Muscle of leg (tissue), 11 donors: Measurements from ENCODE around the gene SLC35E2B. TPM values are rescaled to one million over a fixed set of nuclear protein-coding genes. Genes with fewer than 3 reads are reported as not detected.
A peak's percentile ranks its signal among the peaks of the same experiment; 100 is the strongest.

ENCODE experiments used
- DNase-seq: peaks from one replicate; pipeline ENCODE4 v3.0.0; 2013
- H3K27ac ChIP-seq: one replicate; pipeline ENCODE4 v1.5.1; 2013; ENCODE audit warnings: mild to moderate bottlenecking, low read length, control low read depth
- H3K27me3 ChIP-seq: one replicate; pipeline ENCODE4 v1.6.1; 2013; ENCODE audit warnings: low read length; ENCODE audit not compliant: control insufficient read depth, insufficient read depth
- H3K36me3 ChIP-seq: one replicate; pipeline ENCODE4 v1.6.1; 2013; ENCODE audit warnings: low read length; ENCODE audit not compliant: control insufficient read depth, insufficient read depth
- H3K4me1 ChIP-seq: one replicate; pipeline ENCODE4 v1.6.1; 2013; ENCODE audit warnings: low read length; ENCODE audit not compliant: control insufficient read depth, insufficient read depth
- H3K4me3 ChIP-seq: one replicate; pipeline ENCODE4 v1.5.1; 2013; ENCODE audit warnings: low read length, control low read depth
- H3K9me3 ChIP-seq: replicated peaks from 2 replicates; pipeline ENCODE4 v1.6.1; 2013; ENCODE audit warnings: low read depth, low read length; ENCODE audit not compliant: control insufficient read depth
- WGBS: methylation state at CpG from one replicate; pipeline ENCODE4 v1.1.5; 2013; ENCODE audit warnings: missing lambda C conversion rate; ENCODE audit not compliant: insufficient coverage; 5-methylcytosine and 5-hydroxymethylcytosine counted together
- polyA plus RNA-seq, 8 donors: library from polyadenylated mRNA; unstranded; fragments of 120-200 nt; gene quantifications; one replicate each; pipeline versions ENCODE4 v1.2.1 to v1.2.3, GENCODE V29; 2013; ENCODE audit warnings: inconsistent platforms in 1 of 8, low replicate concordance in 1 of 8; ENCODE audit not compliant: insufficient read length in 8 of 8, insufficient read depth in 1 of 8
- total RNA-seq: library from RNA; stranded (reverse); fragments of 120-200 nt; gene quantifications from one replicate; pipeline ENCODE4 v1.2.4, GENCODE V29; 2013

The SLC35E2B gene
- total and polyA plus RNA-seq, 9 donors: 27.4 to 56.9 (median 48.1) TPM

DNA sequence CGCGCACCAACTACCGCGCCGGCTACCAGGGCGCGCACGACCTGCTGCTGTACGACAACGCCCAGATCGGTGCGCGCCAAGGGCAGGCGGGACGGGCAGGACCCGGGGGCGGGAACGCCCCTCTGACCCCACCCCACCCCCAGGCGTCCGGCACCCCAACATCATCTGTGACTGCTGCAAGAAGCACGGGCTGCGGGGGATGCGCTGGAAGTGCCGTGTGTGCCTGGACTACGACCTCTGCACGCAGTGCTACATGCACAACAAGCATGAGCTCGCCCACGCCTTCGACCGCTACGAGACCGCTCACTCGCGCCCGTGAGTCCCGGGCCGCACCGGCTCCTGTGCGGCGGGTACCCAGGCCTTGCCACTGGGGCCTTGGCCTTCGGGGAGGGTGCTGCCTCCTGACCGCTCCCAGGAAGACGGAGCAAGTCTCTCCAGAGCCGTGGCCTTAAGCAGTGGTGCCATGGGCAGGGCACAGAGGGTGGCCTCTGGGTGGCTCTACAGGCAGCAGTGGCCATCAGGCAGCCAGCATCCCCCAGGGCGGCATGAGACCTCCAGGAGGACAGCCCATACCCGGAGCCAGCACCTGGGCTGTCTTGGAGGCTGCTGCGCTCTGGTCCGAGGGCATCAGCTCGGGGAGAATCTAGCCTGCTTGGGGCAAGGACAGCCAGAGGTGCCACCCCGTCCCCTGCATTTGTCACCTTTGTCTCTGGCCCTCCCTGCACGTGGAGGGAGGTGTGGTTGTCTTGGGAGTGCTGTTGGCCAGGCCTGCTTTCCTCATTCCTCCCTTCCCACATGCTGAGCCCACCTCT lies 68.8 kb downstream of the SLC35E2B start:
- no peak overlapping the region for H3K4me3 ChIP-seq
- peaks cover 30% of the 10 kb centered on the region for H3K36me3 ChIP-seq
- H3K4me1 ChIP-seq: peaks cover 34% of the 10 kb centered on the region
- no peak overlapping the region for H3K27ac ChIP-seq
- WGBS: 94% methylated on average over 31 of the region's 51 CpGs
- DNase-seq: no peak
- no peaks in the 10 kb centered on the region for H3K9me3 ChIP-seq
- H3K27me3 ChIP-seq: no peaks in the 10 kb centered on the region

DNA sequence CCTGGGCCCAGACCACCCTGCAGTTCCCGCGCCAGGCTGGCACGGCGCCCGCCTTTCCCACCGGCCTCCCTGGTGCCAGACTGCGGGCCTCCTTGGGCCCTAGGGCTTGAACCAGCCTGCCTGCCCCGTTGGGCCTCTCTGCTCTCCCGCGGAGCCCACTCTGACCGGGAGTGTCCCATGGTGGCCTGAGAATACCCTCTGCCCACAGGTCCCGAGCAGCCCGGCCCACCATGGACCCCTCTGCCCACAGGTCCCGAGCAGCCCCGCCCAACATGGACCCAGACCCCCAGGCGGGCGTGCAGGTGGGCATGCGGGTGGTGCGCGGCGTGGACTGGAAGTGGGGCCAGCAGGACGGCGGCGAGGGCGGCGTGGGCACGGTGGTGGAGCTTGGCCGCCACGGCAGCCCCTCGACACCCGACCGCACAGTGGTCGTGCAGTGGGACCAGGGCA lies 69.4 kb downstream of the SLC35E2B start:
- Histone ChIP-seq H3K36me3 (peaks cover 30% of the 10 kb centered on the region), H3K4me1 (peaks cover 34% of the 10 kb centered on the region), H3K27ac (no peak overlapping the region), H3K4me3 (no peak overlapping the region), H3K9me3 (no peaks in the 10 kb centered on the region), H3K27me3 (no peaks in the 10 kb centered on the region)
- no peak for DNase-seq
- 93% methylated on average over 33 of the region's 33 CpGs for WGBS

DNA sequence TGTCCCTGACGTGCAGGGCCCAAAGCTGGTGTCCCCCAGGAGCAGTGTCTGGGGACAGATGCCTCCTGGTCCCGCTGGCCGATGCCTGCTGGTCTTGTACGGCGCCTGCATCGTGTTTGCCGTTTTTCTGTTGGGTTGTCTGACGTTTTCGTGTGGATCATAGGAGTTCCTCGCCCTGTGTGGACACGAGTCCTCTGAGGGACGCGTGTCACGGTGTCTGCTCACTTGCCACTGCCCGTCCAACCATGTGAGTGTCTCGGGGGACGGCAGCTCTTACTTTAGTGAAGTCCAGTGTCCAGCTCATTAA lies 69.9 kb downstream of the SLC35E2B start:
- WGBS: 75% methylated on average over 11 of the region's 17 CpGs
- H3K4me3 ChIP-seq: no peak overlapping the region

DNA sequence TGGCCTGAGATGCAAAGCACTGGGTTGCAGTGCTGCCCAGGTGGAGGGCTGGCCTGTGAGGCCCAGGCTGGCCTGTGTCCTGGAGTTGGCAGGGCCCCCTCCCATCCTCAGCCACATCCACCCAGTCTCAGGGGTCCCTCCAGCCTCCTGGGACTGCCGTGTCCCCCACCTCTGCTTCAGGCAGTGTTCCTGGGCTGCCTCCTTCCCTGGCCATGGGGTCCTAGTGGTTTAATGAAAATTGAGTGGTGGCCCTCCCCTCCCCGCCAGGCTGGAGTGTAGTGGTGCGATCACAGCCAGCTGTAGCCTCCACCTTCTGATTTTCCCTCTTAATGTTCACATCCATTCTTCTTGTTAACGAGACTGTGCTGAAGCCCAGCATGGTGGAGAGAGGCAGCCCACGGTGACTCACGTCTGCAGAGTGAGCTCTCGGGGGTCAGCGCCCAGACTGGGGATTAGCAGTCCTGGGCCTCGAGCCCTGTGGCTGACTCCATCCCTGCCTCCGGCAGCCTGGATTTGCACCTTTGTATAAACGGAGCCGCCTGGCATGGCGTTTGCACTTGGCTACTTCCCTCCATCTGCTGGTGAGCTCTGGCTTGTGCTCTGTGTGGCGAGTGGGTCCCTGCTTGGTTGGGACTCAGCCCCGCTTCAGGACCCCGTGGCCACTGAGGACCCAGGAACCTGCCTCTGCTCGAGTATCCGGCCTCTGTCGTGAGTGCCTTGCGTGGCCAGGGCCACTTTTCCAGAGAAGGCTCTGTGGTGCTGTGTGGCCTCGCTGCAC lies 70.4 kb downstream of the SLC35E2B start:
- H3K4me1 ChIP-seq: peaks cover 34% of the 10 kb centered on the region
- no peaks in the 10 kb centered on the region for H3K27me3 ChIP-seq
- H3K4me3 ChIP-seq: no peak overlapping the region
- no peaks in the 10 kb centered on the region for H3K9me3 ChIP-seq
- peaks cover 33% of the 10 kb centered on the region for H3K36me3 ChIP-seq
- no peak for DNase-seq
- 68% methylated on average over 19 of the region's 21 CpGs for WGBS
- no peak overlapping the region for H3K27ac ChIP-seq

More for the DNA sequence above, 69.9 kb downstream of the SLC35E2B start:
- DNase-seq: no peak
- Histone ChIP-seq H3K9me3 (no peaks in the 10 kb centered on the region), H3K27me3 (no peaks in the 10 kb centered on the region), H3K36me3 (peaks cover 31% of the 10 kb centered on the region), H3K4me1 (peaks cover 34% of the 10 kb centered on the region), H3K27ac (no peak overlapping the region)

DNA sequence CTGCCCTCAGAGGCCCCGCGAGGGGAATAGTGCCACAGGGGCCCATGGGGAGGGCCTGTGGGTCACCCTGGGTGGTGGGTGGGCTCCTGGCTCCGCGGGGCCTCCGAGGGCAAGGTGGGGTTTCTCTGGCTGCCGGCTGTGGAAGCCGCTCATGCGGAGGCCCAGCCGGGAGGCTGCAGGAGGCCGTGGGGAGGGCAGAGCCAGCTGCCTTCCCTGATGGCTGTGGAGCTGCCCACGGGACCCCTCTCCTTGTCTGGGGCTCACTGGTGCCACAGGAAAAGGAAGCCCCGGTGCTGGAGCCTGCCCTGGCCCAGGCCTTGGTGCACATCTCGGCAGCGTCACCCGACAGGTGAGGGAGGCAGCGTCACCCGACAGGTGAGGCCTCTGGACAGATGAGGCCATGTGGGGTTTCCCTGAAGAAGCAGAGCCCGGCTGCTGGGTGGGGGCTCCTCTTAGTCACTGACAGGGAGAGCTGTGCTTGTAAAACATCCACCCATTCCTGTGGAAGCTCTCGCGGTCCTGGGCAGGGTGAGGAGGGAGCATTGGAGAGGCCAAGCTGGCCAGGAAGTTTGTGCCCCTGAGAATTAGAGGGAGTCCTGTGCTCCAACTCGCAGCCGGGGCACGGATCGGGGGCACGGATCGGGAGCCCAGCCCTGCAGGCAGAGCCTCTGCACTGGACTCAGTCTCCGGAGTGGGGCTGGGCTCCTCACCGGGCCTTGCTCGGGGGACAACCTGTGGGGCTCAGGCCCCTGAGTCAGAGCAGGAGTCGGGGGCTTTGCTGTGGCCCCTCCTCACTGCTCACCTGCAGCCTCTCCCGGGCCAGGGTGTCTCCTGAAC lies 71.2 kb downstream of the SLC35E2B start:
- DNase-seq: no peak
- WGBS: 64% methylated on average over 29 of the region's 31 CpGs
- no peak overlapping the region for H3K4me3 ChIP-seq
- peaks cover 41% of the 10 kb centered on the region for H3K4me1 ChIP-seq
- H3K27me3 ChIP-seq: no peaks in the 10 kb centered on the region
- no peaks in the 10 kb centered on the region for H3K9me3 ChIP-seq
- H3K36me3 ChIP-seq: peaks cover 36% of the 10 kb centered on the region
- H3K27ac ChIP-seq: peak overlapping the region; percentile 69

DNA sequence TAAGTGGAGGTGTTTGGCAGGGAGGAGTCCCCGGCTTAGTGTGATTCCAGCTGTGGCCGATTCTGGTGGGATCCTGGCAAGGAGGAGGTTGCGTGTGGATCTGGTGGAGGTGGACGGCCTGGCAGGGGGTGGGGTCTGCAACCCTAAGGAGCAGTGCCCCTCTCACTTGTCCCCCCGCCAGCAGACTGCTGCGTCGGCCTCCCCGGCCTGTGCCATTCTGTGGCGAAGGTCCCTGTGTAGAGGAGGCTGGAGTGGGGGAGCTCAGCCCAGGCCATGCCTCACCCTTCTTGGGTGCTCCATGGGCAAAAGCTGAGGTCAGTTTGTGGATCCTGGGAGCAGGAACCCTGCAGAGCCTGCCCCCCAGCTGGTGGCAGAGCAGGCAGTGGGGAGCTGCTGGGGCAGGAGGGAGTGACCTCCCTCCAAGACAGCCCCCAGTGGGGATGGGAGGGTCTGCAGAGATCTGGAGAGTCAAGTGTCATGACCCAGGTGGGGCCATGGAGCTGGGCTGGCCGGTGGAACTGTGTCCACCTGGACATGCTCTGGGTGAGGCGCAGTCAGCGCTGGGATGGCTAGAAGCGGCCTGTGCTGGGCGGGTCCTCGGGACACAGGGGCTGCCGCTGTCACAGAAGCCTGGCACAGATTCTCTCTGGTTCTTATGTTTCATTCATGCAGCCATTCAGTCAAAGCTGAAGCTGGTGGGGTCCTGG lies 72.0 kb downstream of the SLC35E2B start:
- Histone ChIP-seq H3K27me3 (no peaks in the 10 kb centered on the region), H3K9me3 (no peaks in the 10 kb centered on the region), H3K4me3 (no peak overlapping the region), H3K36me3 (peaks cover 36% of the 10 kb centered on the region), H3K27ac (peak overlapping the region; percentile 69), H3K4me1 (peaks cover 43% of the 10 kb centered on the region)
- no peak for DNase-seq
- whole genome bisulfite sequencing: 85% methylated on average over 10 of the region's 16 CpGs

DNA sequence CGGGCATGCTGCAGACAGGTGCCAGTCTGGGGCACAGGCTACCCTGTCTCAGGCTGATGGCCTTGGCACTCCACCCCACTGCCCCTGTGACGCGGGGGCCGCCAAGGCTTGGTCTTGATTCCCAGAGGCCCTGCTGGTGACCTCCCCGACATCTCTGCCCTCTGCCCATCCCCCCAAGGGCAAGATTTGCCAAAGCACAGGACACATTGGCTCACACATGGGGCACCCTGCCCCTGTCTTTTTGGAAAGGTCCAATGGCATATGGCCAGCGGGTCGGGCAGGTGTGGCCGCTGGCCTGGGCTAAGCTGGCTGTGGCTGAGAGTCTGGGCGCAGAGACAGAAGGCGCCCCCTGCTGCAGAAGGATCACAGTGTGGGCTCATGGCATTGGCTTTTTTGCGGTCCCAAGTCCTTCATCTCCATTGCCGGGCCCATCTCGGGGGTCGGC lies 72.7 kb downstream of the SLC35E2B start:
- peaks cover 30% of the 10 kb centered on the region for H3K36me3 ChIP-seq
- no peak for DNase-seq
- no peaks in the 10 kb centered on the region for H3K9me3 ChIP-seq
- H3K4me1 ChIP-seq: peaks cover 43% of the 10 kb centered on the region
- H3K27ac ChIP-seq: peak overlapping the region; percentile 69
- 72% methylated on average over 12 of the region's 14 CpGs for WGBS
- H3K4me3 ChIP-seq: no peak overlapping the region
- no peaks in the 10 kb centered on the region for H3K27me3 ChIP-seq

DNA sequence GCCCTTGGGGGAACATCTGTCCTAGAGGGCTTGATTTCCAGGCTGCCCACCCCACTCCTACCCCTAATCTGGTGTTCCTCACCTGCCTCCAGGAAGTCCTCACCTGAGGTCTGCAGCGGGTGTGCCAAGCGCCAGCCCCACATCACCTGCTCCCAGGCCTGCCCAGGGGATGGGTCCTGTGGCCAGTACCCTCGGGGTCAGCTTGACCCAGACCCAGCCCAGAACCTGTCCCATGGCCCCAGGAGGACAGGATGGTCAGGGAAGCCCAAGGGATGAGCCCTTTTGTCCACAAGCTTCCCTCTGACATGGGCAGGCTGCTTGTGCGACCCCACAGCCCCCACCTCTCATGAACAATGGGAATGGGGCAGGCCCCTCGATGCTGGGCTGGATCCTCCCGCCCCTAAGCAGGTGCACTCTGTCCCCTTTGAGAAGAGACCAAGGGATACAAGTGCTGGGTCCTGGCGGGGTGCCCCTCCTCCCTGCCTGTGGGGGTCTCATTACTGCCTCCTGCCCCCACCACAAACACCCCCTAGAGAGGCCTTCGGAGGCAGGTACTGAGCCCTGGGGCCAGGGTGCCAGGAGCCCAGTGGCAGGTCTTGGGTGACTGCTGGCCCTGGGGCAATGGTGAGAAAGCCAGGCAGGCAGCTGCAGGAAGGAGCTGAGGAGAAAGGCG lies 74.1 kb downstream of the SLC35E2B start:
- no peak overlapping the region for H3K27ac ChIP-seq
- 98% methylated on average over 7 of the region's 9 CpGs for WGBS
- no peak overlapping the region for H3K4me3 ChIP-seq
- no peaks in the 10 kb centered on the region for H3K27me3 ChIP-seq
- DNase-seq: no peak
- peaks cover 26% of the 10 kb centered on the region for H3K36me3 ChIP-seq
- H3K4me1 ChIP-seq: peaks cover 55% of the 10 kb centered on the region
- H3K9me3 ChIP-seq: no peaks in the 10 kb centered on the region

DNA sequence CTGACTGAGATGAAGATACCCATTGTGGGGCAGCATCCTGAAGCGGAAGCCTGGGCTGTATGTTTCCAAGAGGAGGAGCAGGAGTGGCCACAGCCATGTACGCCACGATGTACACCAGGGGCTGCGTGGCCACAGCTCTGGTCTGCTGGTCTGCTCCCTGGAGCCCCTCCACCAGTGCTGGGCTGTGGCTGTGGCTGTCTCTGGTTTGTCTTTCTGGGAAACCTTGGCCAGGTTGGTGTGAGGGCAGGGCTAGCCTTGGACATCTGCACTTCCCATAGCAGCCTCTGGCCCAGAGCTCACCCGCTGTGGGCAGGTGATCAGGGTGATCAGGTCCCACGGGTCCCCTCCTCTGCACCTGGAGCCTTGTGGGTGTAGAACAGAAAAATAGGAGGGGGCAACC lies 74.7 kb downstream of the SLC35E2B start:
- Histone ChIP-seq H3K36me3 (peaks cover 26% of the 10 kb centered on the region), H3K27me3 (no peaks in the 10 kb centered on the region), H3K4me1 (peaks cover 55% of the 10 kb centered on the region), H3K9me3 (no peaks in the 10 kb centered on the region), H3K27ac (no peak overlapping the region), H3K4me3 (no peak overlapping the region)
- WGBS: 97% methylated on average over 6 of the region's 6 CpGs
- no peak for DNase-seq
